ENCODE results near the gene TMEM232.

The TMEM232 gene

DNA sequence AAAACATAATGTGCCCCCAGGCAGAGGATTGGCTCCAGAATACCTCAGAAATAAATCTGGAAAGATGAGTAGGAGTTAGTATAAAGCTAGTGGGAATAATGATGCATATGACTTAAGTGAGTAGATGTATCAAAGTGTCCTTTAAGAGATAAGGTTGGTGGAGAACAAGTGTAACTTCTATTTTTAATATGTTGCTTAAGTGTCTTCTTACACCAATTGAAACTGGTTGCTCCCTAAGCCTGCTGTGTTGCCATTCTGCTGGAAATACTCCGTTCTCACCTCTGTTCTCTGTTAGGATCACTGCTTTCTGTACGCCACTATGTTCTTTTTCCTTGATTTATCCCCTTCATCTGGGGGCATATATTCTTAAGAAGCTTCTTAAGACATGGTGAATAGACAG is 286.4 kb downstream of the TMEM232 start:
- Histone ChIP-seq H3K9me3 (ENCODE audit: control insufficient read depth in 2 of 2, low read length in 2 of 2) (no peaks in the 10 kb centered on the region), H3K27ac (ENCODE audit: low read depth in 2 of 2, low read length in 2 of 2) (no peak overlapping the region)

DNA sequence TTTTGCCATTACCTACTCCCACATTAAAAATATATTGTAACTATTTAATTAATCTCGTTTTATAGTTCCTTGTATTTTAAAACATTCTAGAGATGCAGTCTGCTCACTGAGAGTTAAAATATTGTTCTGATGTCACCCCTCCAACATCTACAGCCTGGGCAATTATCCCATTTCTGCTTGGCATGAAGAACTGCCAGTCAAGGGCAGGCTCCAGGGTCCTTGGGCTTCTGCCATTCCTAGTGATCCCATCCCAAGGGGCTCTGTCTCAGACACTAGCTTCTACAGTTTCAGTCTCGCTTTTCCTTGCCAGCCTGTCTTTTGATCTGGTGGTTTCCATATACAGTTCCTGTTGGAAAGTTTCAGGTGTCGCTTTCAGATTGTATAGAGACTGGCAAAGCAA is 287.2 kb downstream of the TMEM232 start:
- H3K36me3 ChIP-seq (ENCODE audit: control insufficient read depth in 2 of 2, insufficient read depth in 2 of 2, low read length in 2 of 2) = no peaks in the 10 kb centered on the region
- no peak overlapping the region for H3K27ac ChIP-seq (ENCODE audit: low read depth in 2 of 2, low read length in 2 of 2)
- no peak overlapping the region for H3K4me3 ChIP-seq (ENCODE audit: low read length in 2 of 2)
- no peaks in the 10 kb centered on the region for H3K9me3 ChIP-seq (ENCODE audit: control insufficient read depth in 2 of 2, low read length in 2 of 2)
- no peak overlapping the region for H3K9ac ChIP-seq (ENCODE audit: low read depth in 1 of 2, low read length in 2 of 2)
- no peaks in the 10 kb centered on the region for H3K4me1 ChIP-seq (ENCODE audit: control insufficient read depth in 2 of 2, insufficient read depth in 2 of 2, low read length in 2 of 2)
- no peaks in the 10 kb centered on the region for H3K27me3 ChIP-seq (ENCODE audit: control insufficient read depth in 2 of 2, insufficient read depth in 2 of 2, low read length in 2 of 2)

More for the DNA sequence above, 286.4 kb downstream of the TMEM232 start:
- Histone ChIP-seq H3K4me1 (ENCODE audit: control insufficient read depth in 2 of 2, insufficient read depth in 2 of 2, low read length in 2 of 2) (no peaks in the 10 kb centered on the region), H3K9ac (ENCODE audit: low read depth in 1 of 2, low read length in 2 of 2) (no peak overlapping the region), H3K27me3 (ENCODE audit: control insufficient read depth in 2 of 2, insufficient read depth in 2 of 2, low read length in 2 of 2) (no peaks in the 10 kb centered on the region), H3K36me3 (ENCODE audit: control insufficient read depth in 2 of 2, insufficient read depth in 2 of 2, low read length in 2 of 2) (no peaks in the 10 kb centered on the region), H3K4me3 (ENCODE audit: low read length in 2 of 2) (no peak overlapping the region)

DNA sequence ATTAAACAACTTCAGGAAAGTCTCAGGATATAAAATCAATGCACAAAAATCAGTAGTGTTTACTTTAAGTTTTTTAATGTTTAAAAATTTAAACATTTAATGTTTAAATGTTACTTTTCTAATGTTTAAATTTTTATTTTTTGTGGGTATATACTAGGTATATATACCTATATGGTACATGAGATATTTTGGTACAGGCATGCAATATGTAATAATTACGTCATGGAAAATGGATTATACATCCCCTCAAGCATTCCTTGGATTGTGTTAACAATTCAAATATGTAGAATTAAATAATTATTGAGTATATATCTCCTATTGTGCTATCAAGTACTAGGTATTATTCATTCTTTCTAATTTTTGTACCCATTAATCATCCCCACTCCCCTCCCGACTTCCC is 291.3 kb downstream of the TMEM232 start:
- Histone ChIP-seq H3K9me3 (ENCODE audit: control insufficient read depth in 2 of 2, low read length in 2 of 2) (no peaks in the 10 kb centered on the region), H3K27ac (ENCODE audit: low read depth in 2 of 2, low read length in 2 of 2) (no peak overlapping the region), H3K27me3 (ENCODE audit: control insufficient read depth in 2 of 2, insufficient read depth in 2 of 2, low read length in 2 of 2) (no peaks in the 10 kb centered on the region), H3K36me3 (ENCODE audit: control insufficient read depth in 2 of 2, insufficient read depth in 2 of 2, low read length in 2 of 2) (no peaks in the 10 kb centered on the region), H3K4me3 (ENCODE audit: low read length in 2 of 2) (no peak overlapping the region), H3K4me1 (ENCODE audit: control insufficient read depth in 2 of 2, insufficient read depth in 2 of 2, low read length in 2 of 2) (no peaks in the 10 kb centered on the region), H3K9ac (ENCODE audit: low read depth in 1 of 2, low read length in 2 of 2) (no peak overlapping the region)

DNA sequence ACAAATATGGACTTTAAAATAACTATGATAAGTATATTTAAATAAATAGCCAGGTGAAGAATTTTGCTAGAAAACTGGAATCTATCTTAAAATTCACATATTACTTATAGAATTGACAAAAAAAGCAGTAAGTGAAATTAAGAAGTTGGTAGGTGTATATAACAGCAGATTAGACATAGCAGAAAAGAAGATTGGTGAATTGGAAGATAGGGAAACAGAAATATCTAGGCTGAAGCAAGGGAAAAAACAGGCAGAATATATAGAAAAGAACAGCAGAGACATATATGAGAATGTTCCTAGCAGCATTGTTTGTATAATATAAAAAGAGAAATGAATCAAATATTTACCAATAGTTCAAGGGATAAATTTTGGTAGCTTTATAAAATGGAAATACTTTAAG is 294.9 kb downstream of the TMEM232 start:
- no peak overlapping the region for H3K9ac ChIP-seq (ENCODE audit: low read depth in 1 of 2, low read length in 2 of 2)
- no peak overlapping the region for H3K27ac ChIP-seq (ENCODE audit: low read depth in 2 of 2, low read length in 2 of 2)
- no peaks in the 10 kb centered on the region for H3K36me3 ChIP-seq (ENCODE audit: control insufficient read depth in 2 of 2, insufficient read depth in 2 of 2, low read length in 2 of 2)
- H3K9me3 ChIP-seq (ENCODE audit: control insufficient read depth in 2 of 2, low read length in 2 of 2) = no peaks in the 10 kb centered on the region
- H3K4me1 ChIP-seq (ENCODE audit: control insufficient read depth in 2 of 2, insufficient read depth in 2 of 2, low read length in 2 of 2) = no peaks in the 10 kb centered on the region
- H3K4me3 ChIP-seq (ENCODE audit: low read length in 2 of 2) = no peak overlapping the region
- H3K27me3 ChIP-seq (ENCODE audit: control insufficient read depth in 2 of 2, insufficient read depth in 2 of 2, low read length in 2 of 2) = no peaks in the 10 kb centered on the region

DNA sequence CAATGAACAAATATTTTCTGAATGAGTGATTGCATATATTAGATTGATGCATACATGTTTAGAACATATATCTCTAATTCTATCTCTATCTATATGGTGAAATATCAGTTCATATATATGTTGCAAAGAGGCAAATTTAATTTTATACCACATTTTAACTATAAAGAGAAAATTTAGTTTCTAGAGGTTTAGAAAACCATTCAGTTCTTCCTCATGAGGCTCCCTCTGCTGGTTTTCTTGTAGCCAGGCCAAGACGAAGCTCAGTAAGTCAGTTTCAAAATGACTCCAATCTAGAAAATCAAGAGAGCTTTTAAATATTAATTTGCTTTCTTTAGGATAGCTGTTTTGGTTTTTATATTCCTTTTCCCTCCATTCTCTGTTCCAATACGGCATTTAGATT is 312.1 kb downstream of the TMEM232 start:
- Histone ChIP-seq H3K27me3 (ENCODE audit: control insufficient read depth in 2 of 2, insufficient read depth in 2 of 2, low read length in 2 of 2) (no peaks in the 10 kb centered on the region), H3K4me3 (ENCODE audit: low read length in 2 of 2) (no peak overlapping the region), H3K9ac (ENCODE audit: low read depth in 1 of 2, low read length in 2 of 2) (no peak overlapping the region), H3K36me3 (ENCODE audit: control insufficient read depth in 2 of 2, insufficient read depth in 2 of 2, low read length in 2 of 2) (no peaks in the 10 kb centered on the region), H3K27ac (ENCODE audit: low read depth in 2 of 2, low read length in 2 of 2) (no peak overlapping the region), H3K9me3 (ENCODE audit: control insufficient read depth in 2 of 2, low read length in 2 of 2) (no peaks in the 10 kb centered on the region), H3K4me1 (ENCODE audit: control insufficient read depth in 2 of 2, insufficient read depth in 2 of 2, low read length in 2 of 2) (no peaks in the 10 kb centered on the region)

DNA sequence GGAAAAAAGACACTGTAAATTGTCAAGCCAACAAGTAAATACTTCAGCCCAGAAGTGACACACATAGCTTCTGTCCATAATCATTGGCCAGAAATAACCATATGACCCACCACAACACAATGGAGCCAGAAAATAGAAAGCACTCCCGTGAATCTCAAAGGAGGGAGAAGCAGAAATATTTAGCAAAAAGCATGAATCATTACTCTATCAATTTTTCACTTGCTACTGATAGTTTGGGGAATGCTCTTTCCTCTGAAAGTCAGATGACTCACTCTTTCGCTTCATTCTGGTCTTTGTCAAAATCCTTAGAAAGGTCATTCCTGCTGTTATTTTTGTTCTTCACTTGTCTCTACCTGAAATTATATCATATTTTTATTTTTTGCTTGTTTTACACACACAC is 312.6 kb downstream of the TMEM232 start:
- Histone ChIP-seq H3K4me1 (ENCODE audit: control insufficient read depth in 2 of 2, insufficient read depth in 2 of 2, low read length in 2 of 2) (no peaks in the 10 kb centered on the region), H3K4me3 (ENCODE audit: low read length in 2 of 2) (no peak overlapping the region), H3K9me3 (ENCODE audit: control insufficient read depth in 2 of 2, low read length in 2 of 2) (no peaks in the 10 kb centered on the region), H3K27ac (ENCODE audit: low read depth in 2 of 2, low read length in 2 of 2) (no peak overlapping the region), H3K36me3 (ENCODE audit: control insufficient read depth in 2 of 2, insufficient read depth in 2 of 2, low read length in 2 of 2) (no peaks in the 10 kb centered on the region), H3K27me3 (ENCODE audit: control insufficient read depth in 2 of 2, insufficient read depth in 2 of 2, low read length in 2 of 2) (no peaks in the 10 kb centered on the region), H3K9ac (ENCODE audit: low read depth in 1 of 2, low read length in 2 of 2) (no peak overlapping the region)

DNA sequence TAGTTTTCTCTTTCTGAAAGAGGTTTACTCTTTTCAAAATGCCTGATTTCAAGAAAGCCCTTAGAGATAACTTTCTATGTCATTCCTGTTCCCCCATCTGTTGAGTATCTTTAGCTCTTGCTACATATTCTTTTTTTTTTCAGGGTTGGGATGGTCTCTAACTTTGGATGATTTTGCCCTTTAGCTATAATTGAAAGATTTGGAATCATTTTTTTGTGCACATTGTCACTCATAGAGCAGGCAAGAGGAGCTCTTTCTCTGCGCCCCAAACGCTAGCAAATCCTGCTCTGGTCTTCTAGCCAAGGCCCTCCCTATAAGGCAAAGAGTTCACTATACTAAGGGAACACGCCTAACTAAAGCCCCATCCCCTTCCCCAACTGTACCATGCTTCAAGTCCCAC is 316.9 kb downstream of the TMEM232 start:
- Histone ChIP-seq H3K36me3 (ENCODE audit: control insufficient read depth in 2 of 2, insufficient read depth in 2 of 2, low read length in 2 of 2) (no peaks in the 10 kb centered on the region), H3K4me1 (ENCODE audit: control insufficient read depth in 2 of 2, insufficient read depth in 2 of 2, low read length in 2 of 2) (no peaks in the 10 kb centered on the region), H3K9me3 (ENCODE audit: control insufficient read depth in 2 of 2, low read length in 2 of 2) (no peaks in the 10 kb centered on the region), H3K4me3 (ENCODE audit: low read length in 2 of 2) (no peak overlapping the region), H3K27me3 (ENCODE audit: control insufficient read depth in 2 of 2, insufficient read depth in 2 of 2, low read length in 2 of 2) (no peaks in the 10 kb centered on the region), H3K9ac (ENCODE audit: low read depth in 1 of 2, low read length in 2 of 2) (no peak overlapping the region), H3K27ac (ENCODE audit: low read depth in 2 of 2, low read length in 2 of 2) (no peak overlapping the region)

DNA sequence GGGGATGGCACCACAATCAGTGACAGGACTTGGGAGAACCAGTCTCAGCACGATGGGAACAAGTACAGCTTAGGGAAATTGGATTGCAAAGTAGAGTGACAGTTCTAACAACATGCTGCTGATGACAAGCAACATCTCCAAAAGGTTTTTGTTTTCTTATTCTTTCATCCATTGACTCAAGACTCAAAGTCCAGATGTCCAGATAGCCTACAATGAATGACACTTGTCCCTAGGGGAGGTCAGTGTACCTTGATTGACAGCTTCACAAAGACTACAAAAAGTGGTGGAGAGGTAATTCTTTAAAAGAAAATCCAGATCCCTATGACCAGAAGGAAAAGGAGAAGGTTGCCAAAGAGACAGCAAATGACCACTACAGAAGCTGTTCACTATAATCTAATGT is 323.9 kb downstream of the TMEM232 start:
- H3K9ac ChIP-seq (ENCODE audit: low read depth in 1 of 2, low read length in 2 of 2) = no peak overlapping the region
- H3K4me3 ChIP-seq (ENCODE audit: low read length in 2 of 2) = no peak overlapping the region
- H3K9me3 ChIP-seq (ENCODE audit: control insufficient read depth in 2 of 2, low read length in 2 of 2) = no peaks in the 10 kb centered on the region
- no peaks in the 10 kb centered on the region for H3K4me1 ChIP-seq (ENCODE audit: control insufficient read depth in 2 of 2, insufficient read depth in 2 of 2, low read length in 2 of 2)
- no peaks in the 10 kb centered on the region for H3K27me3 ChIP-seq (ENCODE audit: control insufficient read depth in 2 of 2, insufficient read depth in 2 of 2, low read length in 2 of 2)
- H3K36me3 ChIP-seq (ENCODE audit: control insufficient read depth in 2 of 2, insufficient read depth in 2 of 2, low read length in 2 of 2) = no peaks in the 10 kb centered on the region
- H3K27ac ChIP-seq (ENCODE audit: low read depth in 2 of 2, low read length in 2 of 2) = no peak overlapping the region

DNA sequence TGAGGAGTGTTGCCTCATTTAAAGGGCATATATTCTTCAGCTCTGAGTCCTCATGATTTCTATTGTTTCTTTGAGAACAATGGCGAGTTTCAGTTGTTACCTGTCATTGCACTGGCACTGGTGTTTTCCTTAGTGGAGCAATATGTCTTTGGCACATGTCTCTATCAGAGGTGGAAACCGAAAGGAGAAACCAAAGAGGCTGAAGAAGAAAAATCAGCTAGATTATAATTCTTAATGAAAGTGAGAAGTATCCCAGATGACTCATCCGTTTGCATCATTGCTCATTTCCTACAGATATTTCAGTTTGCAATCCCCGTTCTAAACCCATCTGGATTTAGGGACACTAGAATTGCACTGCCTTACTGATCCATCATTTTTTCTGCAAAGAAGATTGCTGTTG is 324.6 kb downstream of the TMEM232 start:
- Histone ChIP-seq H3K9ac (ENCODE audit: low read depth in 1 of 2, low read length in 2 of 2) (no peak overlapping the region), H3K36me3 (ENCODE audit: control insufficient read depth in 2 of 2, insufficient read depth in 2 of 2, low read length in 2 of 2) (no peaks in the 10 kb centered on the region), H3K4me1 (ENCODE audit: control insufficient read depth in 2 of 2, insufficient read depth in 2 of 2, low read length in 2 of 2) (no peaks in the 10 kb centered on the region), H3K9me3 (ENCODE audit: control insufficient read depth in 2 of 2, low read length in 2 of 2) (no peaks in the 10 kb centered on the region), H3K4me3 (ENCODE audit: low read length in 2 of 2) (no peak overlapping the region), H3K27ac (ENCODE audit: low read depth in 2 of 2, low read length in 2 of 2) (no peak overlapping the region), H3K27me3 (ENCODE audit: control insufficient read depth in 2 of 2, insufficient read depth in 2 of 2, low read length in 2 of 2) (no peaks in the 10 kb centered on the region)

DNA sequence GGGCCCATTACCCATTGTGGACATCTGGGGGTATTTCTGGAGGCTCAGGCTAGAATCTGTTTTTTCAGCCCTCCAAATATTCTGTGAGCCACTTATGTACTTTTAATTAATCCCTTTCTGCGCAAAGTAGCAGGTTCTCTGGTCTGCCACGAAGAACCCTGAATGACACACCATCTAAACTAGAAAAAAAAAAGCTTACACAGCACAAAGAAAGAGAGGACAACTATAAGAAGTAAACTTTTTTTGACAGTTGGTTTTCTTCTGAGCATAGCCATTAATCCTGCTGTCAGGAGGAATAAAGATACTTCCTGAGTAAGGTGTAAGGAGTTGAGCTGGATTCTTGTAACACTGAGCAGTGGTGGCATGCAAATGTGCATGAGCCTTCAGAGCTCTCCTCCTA is 327.5 kb downstream of the TMEM232 start:
- H3K9ac ChIP-seq (ENCODE audit: low read depth in 1 of 2, low read length in 2 of 2) = no peak overlapping the region
- H3K4me1 ChIP-seq (ENCODE audit: control insufficient read depth in 2 of 2, insufficient read depth in 2 of 2, low read length in 2 of 2) = no peaks in the 10 kb centered on the region
- no peaks in the 10 kb centered on the region for H3K9me3 ChIP-seq (ENCODE audit: control insufficient read depth in 2 of 2, low read length in 2 of 2)

DNA sequence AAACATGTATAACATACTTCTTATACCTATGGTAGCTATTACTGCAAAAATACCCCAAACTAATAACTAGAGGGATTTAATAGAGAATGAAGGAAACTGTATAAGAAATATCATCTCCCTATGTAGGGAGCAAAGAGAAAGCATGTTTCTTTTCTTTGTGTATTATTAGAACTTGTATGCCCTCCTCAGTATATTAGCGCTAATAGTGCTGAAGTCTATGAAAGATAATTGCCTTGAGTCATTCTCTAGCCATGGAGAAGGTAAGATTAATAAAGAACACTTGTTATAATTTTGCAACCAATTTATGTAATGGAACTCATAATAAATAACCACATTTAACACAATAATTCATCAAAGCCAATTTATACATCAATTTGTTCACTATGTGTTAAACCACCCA is 329.2 kb downstream of the TMEM232 start:
- H3K27me3 ChIP-seq (ENCODE audit: control insufficient read depth in 2 of 2, insufficient read depth in 2 of 2, low read length in 2 of 2) = no peaks in the 10 kb centered on the region
- no peak overlapping the region for H3K27ac ChIP-seq (ENCODE audit: low read depth in 2 of 2, low read length in 2 of 2)
- no peak overlapping the region for H3K9ac ChIP-seq (ENCODE audit: low read depth in 1 of 2, low read length in 2 of 2)
- no peaks in the 10 kb centered on the region for H3K4me1 ChIP-seq (ENCODE audit: control insufficient read depth in 2 of 2, insufficient read depth in 2 of 2, low read length in 2 of 2)
- H3K4me3 ChIP-seq (ENCODE audit: low read length in 2 of 2) = no peak overlapping the region
- H3K9me3 ChIP-seq (ENCODE audit: control insufficient read depth in 2 of 2, low read length in 2 of 2) = no peaks in the 10 kb centered on the region
- no peaks in the 10 kb centered on the region for H3K36me3 ChIP-seq (ENCODE audit: control insufficient read depth in 2 of 2, insufficient read depth in 2 of 2, low read length in 2 of 2)

More for the DNA sequence above, 327.5 kb downstream of the TMEM232 start:
- H3K4me3 ChIP-seq (ENCODE audit: low read length in 2 of 2) = no peak overlapping the region
- no peak overlapping the region for H3K27ac ChIP-seq (ENCODE audit: low read depth in 2 of 2, low read length in 2 of 2)
- H3K27me3 ChIP-seq (ENCODE audit: control insufficient read depth in 2 of 2, insufficient read depth in 2 of 2, low read length in 2 of 2) = no peaks in the 10 kb centered on the region
- no peaks in the 10 kb centered on the region for H3K36me3 ChIP-seq (ENCODE audit: control insufficient read depth in 2 of 2, insufficient read depth in 2 of 2, low read length in 2 of 2)

Measured in mucosa of rectum (tissue), 2 donors.